SIG-M5 (cell line): ENCODE data around the gene CGGBP1.
"Not testable (repeated sequence)": the region's sequence is repeated elsewhere in the genome, so short reads cannot be mapped to it uniquely, and the experiment has no call there.

Experiments used
- DNase-seq: peaks from one replicate; lab custom pipeline; 2025; lab: John Stamatoyannopoulos, UW

The CGGBP1 gene

DNA sequence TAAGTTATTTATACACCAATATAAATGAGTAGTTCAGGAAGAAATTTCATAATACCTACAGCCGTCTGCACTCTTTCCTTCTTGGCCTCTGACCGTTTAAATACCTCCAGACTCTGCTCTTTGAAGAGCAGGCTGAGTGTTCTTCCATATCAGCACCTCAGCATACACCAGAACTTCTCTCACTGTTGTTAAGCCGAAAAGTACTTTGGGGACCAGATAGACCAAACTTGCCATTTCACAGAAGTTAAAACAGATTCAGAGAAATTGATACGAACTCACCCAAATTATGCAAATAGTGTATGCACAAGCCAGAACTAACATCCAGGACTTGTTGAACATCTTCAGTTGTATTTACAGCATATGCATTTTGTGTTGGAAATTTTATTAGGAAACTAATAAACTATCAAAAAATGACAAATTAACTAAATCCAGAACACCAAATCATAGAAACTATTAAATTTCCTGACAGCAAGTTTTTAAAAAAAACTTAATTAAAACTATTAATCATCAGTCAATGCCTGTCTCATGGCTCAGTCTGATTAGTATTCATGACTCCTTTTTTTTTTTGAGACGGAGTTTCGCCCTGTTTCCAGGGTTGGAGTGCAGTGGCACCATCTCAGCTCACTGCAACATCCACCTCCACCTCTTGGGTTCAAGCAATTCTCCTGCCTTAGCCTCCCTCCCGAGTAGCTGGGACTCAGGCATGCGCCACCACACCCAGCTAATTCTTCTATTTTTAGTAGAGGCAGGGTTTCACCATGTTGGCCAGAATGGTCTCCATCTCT is 24.1 kb downstream of the CGGBP1 start:
- no peak for DNase-seq

DNA sequence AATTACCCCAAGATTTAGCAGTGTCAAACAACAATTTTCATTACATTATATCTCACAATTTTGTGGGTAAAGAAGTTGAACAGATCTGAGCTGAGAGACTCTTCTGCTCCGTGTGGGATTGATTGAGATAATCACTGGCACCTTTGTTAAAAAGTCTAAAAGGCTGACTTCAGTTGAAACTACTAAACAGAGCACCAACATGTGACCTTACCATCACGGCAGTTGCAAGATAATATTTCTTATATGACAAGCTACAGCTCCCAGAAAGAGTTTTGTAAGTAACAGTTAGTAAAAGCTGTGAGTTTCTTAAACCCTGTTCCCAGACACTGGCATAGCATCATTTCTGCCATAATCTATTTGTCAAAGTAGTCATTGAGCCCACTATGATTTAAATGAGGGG is 25.0 kb downstream of the CGGBP1 start:
- DNase-seq, result no peak

DNA sequence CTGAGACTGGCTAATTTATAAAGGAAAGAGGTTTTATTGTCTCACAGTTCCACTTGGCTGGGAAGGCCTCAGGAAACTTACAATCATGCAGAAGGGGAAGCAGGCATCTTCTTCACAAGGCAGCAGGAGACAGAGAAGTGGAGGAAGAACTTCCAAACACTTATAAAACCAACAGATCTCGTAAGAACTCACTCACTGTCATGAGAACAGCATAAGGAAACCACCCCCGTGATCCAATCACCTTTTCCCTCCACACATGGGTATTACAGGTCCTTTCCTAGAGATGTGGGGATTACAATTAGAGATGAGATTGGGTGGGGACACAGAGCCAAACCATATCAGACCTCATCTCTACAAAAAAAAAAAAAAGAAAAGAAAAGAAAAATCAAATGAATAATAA is 25.7 kb downstream of the CGGBP1 start:
- no peak for DNase-seq

DNA sequence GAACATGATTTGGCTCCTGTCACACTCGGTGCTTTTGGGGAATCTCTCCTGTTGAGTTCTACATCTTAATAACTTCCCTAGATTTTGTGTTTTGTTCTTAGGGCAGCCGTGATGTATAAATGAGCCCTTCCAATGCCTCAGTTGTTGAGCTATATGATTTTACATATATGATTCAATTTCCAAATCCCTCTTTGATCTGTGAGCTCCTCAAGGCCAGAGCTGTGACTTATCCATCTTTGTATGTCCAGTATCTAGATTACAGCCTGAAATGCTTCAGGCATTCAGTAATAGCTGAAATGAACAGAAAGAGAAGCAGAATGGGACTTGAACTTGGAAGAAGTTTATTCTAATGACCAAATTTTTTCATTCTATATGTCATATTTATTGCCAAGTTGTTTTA is 26.6 kb downstream of the CGGBP1 start:
- no peak for DNase-seq

DNA sequence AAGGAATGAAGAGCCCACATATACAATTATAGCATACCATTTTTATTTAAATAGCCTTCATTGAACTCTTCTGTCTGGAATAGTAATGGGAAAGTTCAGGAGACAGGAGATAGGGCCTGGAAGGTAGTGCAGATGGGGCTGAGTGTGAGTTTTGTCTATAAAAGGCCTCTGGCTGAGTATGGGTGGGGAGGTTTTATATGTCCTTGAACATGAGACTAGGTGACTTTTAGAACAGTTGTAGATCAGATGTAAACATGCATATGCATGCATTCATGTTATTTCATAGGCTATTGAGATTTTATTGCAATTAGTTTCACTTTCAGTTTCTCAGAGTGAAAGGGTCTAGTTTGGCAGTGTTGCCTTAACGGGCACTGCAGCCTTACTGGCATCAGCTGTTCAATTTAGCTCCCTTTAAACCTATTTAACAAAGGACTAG is 27.1 kb downstream of the CGGBP1 start:
- no peak for DNase-seq

DNA sequence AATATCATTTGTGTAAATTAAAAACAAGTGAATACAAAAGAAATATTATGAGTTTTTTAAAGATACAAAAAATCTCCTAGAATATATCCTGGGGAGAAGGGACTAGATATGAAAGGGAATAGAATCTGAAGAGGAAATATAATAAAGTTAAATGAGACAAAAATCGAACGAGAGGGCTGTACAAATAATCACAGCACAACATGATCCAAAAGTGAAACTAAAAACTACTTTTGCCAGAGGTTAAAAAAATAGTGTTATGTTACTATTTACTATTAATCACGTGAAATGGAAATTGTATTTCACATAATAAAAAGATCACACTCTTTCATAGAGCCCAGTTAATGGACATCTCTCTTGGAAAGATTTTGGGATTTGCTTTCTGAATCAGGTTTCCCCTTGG is 28.6 kb downstream of the CGGBP1 start:
- no peak for DNase-seq

DNA sequence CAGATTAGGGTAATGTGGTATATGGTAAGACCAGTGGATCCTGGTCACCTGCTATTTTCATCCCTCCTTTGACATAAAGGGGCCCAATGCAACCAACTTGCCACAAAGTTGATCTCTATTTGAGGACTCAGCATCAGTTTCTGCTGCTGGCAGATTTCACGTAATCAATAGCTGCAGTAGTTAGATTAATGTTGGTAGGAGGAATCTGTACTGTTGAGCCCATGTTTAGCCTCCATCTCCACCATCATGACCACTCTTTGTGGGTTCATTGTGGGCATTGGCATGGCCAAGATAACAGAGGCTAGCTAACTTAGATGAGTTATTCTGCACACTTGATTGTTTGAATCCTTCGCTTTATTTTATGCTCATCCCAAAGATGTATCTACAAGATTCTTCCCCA is 29.9 kb downstream of the CGGBP1 start:
- DNase-seq, result no peak

DNA sequence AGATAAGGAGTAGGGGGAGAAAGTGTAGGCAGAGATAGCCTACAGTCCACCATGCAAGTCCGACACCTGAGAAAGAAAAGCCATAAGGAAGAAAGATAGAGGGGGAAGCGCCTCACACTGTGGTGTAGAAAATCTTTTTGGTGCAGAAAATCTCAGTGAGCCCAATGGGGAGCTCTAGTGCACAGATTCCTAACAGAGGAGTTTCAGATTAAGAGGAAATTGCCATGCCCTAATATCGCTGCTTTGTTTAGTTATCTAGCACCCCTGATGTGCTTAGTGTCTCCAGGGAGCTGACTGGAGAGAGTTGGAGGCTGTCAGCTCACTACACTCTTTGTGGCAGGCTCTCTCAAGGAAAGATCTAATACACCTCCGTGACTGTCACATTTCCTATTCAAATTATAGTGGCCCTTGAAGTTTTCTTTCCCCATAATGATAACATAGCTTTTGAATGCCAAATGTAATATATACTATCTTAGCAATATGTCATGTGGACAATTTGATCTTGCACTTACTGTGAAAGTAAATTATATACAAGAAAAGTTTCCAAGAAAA is 33.7 kb downstream of the CGGBP1 start:
- no peak for DNase-seq

DNA sequence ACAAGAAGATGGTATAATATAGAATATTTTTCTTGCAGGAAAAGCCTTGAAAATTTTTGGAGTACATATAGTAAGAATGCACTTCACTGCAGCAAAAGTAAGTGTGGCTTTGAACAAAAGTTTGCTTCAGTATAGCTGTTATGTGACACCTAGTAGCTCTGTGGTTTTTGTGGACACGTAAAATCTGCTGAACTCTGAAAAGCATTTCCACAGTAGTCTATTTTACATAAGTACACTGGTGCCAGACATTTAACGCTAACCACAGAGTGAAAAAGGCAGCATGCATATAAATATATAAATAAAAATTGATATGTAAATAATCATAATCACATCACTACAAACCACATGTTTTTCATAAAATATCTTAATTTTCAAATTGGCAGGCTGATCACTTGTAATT is 39.8 kb downstream of the CGGBP1 start:
- DNase-seq, result no peak

DNA sequence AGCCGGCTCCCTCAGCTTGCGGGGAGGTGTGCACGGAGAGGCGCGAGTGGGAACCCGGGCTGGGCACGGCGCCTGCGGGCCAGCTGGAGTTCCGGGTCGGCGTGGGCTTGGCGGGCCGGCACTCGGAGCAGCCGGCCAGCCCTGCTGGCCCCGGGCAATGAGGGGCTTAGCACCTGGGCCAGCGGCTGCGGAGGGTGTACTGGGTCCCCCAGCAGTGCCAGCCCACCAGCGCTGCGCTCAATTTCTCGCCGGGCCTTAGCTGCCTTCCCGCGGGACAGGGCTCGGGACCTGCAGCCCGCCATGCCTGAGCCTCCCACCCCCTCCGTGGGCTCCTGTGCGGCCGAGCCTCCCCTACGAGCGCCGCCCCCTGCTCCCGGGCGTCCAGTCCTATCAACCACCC is 43.1 kb downstream of the CGGBP1 start:
- DNase-seq, result not testable (repeated sequence)

DNA sequence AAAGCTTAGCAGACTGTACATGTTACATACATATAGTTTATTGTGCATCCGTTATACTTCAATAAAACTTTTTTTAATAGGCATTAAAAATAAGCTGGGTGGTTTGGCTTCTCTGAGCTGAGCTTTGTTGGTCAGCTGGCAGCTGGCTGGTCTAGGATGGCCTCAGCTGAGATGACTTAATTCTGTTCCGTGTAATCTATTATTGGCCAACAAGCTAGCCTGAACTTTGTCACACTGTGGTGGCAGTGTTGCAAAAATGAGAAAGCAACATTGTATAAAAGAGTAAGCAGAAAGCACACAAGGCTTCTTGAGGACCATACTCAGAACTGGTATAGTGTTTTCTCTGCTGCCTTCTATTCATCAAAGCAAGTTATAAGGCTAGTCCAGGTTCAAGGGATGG is 45.2 kb downstream of the CGGBP1 start:
- DNase-seq, result no peak

DNA sequence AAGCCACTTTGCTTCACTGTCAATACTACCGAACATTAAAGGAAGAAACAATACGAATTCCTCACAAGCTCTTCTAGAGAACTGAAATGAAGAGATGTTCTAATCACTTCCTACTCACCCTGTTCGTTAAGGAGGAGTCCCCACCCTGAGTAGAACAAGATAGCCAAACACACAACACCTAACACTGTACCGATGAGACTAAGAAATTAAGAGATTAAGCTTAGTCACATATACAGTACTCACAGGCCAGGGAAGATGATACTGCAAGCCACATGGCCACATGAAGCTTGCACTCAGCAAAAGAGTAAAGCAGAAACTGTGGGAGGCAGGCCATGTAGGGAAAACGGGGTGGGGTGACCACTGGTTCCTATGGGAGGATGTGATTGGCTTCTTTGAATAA is 48.0 kb downstream of the CGGBP1 start:
- DNase-seq, result no peak

DNA sequence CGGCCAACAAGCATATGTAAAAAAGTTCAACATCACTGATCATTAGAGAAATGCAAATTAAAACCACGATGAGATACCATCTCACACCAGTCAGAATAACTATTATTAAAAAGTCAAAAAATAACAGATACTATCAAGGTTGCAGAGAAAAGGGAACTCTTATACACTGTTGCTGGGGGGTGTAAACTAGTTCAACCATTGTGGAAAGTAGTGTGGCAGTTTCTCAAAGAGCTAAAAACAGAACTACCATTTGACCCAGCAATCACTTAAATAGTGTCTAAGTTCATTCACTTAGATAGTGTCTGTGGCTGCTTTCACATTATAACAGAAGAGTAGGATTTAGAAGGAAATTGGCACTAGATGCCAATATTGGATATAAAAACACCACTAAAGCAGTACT is 49.7 kb downstream of the CGGBP1 start:
- DNase-seq, result no peak

DNA sequence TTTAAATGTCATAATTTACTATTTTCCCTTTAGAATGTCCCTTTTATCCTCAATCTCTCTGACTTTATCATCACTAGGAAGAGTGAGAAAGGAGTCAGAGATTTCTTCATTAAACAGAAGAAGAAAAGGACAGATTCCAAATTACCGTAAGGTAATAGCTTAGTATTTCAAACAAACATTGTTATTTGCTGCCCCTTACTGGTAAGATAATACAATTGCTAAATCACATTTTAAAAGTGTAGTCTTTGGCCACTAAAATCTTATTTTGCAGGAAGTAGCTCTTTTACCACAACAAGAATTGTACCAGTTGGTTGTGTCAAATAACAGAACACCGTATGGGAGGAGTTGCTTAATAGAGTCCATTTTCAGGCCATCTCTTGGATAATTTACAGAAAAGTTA is 53.7 kb downstream of the CGGBP1 start:
- no peak for DNase-seq

DNA sequence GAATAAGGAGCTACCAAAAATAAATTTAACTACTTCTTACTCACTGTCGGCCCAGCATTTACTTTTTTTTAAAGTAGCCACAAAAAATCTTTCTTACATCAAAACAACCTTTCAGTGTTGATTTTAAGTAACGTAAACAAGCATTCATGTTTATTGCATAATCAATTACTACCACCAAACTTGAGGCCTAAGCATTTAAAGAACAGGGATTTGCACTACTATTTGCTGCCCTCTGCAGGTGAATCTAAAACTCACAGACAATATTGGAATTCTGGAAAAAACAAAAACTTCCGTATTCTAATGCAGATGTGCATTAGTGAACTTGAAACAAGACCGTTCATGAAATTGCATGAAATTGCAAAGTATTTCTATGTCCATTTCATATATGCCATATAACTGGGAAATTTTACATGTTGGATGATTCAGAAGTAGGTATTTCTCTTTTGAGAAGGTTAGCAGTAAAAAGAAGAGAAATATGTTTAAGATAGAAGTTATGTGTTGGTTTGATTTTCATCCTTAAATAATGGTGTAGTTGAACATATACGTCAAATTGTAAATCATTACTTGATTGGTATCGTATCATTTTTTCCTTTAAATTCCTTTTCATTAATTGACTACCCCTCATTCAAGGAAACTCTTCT is 55.6 kb downstream of the CGGBP1 start:
- no peak for DNase-seq

DNA sequence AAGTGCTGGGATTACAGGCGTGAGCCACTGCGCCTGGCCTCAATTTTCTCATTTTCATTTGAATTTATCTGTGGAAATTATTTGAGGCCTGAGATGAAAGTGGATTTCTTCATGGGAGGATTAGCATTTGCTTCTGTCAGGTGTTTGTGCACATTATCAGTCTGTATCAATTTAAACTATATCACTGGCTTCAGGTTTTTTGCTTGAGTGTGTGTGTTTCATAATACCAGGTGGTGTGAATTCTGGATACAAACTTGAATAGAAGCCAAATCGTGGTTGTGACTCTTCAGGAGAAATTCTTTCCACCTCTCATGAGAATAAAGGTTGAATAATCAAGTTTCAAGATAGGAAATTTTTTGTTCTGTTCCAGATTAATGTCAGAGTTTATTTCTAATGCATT is 56.4 kb downstream of the CGGBP1 start:
- no peak for DNase-seq
